GM12872 (cell line): ENCODE measurements around the gene FANK1.

Experiments used
- CTCF ChIP-seq: IDR thresholded peaks from 3 replicates; pipeline ENCODE4 v1.5.1; 2011; ENCODE audit warnings: low read depth, mild to moderate bottlenecking, low read length, moderate library complexity; ENCODE audit not compliant: insufficient read depth

The FANK1 gene

GRCh38 chr10:125984346-125984745 lies 88.0 kb downstream of the FANK1 start:
- TF ChIP-seq CTCF: no peak

- TF ChIP-seq CTCF: no peak
These were observed 88.6 kb downstream of the FANK1 start for GRCh38 chr10:125984865-125985495.

GRCh38 chr10:125985557-125986240 lies 89.3 kb downstream of the FANK1 start:
- TF ChIP-seq CTCF: no peak

GRCh38 chr10:125989791-125990190 lies 93.4 kb downstream of the FANK1 start:
- no peak for TF ChIP-seq CTCF

GRCh38 chr10:125990974-125991373 lies 94.6 kb downstream of the FANK1 start:
- TF ChIP-seq CTCF: no peak

- no peak for TF ChIP-seq CTCF
These were observed 95.0 kb downstream of the FANK1 start for GRCh38 chr10:125991392-125991791.

GRCh38 chr10:125992254-125992653 lies 95.9 kb downstream of the FANK1 start:
- no peak for TF ChIP-seq CTCF
